ENCODE data around the gene TIMM17A.

DNA sequence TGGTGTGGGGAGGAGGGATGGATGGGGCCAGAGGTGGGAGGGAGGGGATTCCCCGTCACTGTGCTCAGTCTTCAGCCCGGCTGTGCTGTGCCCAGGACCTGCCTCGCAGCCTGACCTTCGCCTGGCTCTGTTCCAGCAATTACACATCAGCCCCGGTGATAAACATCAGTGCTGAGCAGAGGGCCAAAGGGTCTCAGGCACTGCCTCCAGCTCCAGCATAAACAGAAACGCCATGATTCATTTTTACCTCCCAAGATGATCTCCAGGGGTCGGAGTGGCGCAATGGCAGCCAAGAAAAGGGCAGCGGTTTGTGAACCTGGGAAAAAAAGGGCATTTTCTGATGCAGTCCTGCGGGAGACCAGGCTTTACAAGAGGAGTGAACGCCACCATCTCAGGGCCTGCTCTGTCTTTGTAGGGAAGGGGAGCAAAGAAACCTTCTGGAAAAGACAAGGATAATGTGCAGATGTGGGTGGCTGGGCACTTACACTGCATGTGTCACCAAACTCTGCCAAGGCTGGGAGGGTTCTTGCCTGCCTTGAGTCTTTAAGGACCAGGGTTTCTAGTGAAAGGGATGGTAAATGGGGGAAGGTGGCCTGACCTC is 38.6 kb upstream of the TIMM17A start:
- TF ChIP-seq ZNF70 (CRISPR knock-in tag; IDR thresholded peaks at IDR 0.05): no peak
- TF ChIP-seq, protein P1, sequence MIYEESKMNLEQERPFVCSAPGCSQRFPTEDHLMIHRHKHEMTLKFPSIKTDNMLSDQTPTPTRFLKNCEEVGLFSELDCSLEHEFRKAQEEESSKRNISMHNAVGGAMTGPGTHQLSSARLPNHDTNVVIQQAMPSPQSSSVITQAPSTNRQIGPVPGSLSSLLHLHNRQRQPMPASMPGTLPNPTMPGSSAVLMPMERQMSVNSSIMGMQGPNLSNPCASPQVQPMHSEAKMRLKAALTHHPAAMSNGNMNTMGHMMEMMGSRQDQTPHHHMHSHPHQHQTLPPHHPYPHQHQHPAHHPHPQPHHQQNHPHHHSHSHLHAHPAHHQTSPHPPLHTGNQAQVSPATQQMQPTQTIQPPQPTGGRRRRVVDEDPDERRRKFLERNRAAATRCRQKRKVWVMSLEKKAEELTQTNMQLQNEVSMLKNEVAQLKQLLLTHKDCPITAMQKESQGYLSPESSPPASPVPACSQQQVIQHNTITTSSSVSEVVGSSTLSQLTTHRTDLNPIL (CRISPR knock-in tag; IDR thresholded peaks at IDR 0.05; ENCODE audit: low read depth): no peak
- no peak for TF ChIP-seq CSDC2 (CRISPR knock-in tag; IDR thresholded peaks at IDR 0.05)
- no peak for TF ChIP-seq RARB (CRISPR knock-in tag; IDR thresholded peaks at IDR 0.05)
- TF ChIP-seq ARNTL (CRISPR knock-in tag; IDR thresholded peaks at IDR 0.05; ENCODE audit: borderline replicate concordance, low read depth): no peak
- no peak for TF ChIP-seq TOX (CRISPR knock-in tag; IDR thresholded peaks at IDR 0.05; ENCODE audit: borderline replicate concordance)
- TF ChIP-seq, protein P2, sequence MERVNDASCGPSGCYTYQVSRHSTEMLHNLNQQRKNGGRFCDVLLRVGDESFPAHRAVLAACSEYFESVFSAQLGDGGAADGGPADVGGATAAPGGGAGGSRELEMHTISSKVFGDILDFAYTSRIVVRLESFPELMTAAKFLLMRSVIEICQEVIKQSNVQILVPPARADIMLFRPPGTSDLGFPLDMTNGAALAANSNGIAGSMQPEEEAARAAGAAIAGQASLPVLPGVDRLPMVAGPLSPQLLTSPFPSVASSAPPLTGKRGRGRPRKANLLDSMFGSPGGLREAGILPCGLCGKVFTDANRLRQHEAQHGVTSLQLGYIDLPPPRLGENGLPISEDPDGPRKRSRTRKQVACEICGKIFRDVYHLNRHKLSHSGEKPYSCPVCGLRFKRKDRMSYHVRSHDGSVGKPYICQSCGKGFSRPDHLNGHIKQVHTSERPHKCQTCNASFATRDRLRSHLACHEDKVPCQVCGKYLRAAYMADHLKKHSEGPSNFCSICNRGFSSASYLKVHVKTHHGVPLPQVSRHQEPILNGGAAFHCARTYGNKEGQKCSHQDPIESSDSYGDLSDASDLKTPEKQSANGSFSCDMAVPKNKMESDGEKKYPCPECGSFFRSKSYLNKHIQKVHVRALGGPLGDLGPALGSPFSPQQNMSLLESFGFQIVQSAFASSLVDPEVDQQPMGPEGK (CRISPR knock-in tag; IDR thresholded peaks at IDR 0.05; ENCODE audit: borderline replicate concordance): no peak
- no peak for TF ChIP-seq ISL1 (CRISPR knock-in tag; IDR thresholded peaks at IDR 0.05)
- no peak for TF ChIP-seq ZFP3 (CRISPR knock-in tag; IDR thresholded peaks at IDR 0.05)
- TF ChIP-seq OSR1 (CRISPR knock-in tag; IDR thresholded peaks at IDR 0.05): no peak
- TF ChIP-seq ZNF8 (CRISPR knock-in tag; IDR thresholded peaks at IDR 0.05): no peak
- TF ChIP-seq BACH2 (CRISPR knock-in tag; IDR thresholded peaks at IDR 0.05; ENCODE audit: borderline replicate concordance): no peak
- TF ChIP-seq, protein P3, sequence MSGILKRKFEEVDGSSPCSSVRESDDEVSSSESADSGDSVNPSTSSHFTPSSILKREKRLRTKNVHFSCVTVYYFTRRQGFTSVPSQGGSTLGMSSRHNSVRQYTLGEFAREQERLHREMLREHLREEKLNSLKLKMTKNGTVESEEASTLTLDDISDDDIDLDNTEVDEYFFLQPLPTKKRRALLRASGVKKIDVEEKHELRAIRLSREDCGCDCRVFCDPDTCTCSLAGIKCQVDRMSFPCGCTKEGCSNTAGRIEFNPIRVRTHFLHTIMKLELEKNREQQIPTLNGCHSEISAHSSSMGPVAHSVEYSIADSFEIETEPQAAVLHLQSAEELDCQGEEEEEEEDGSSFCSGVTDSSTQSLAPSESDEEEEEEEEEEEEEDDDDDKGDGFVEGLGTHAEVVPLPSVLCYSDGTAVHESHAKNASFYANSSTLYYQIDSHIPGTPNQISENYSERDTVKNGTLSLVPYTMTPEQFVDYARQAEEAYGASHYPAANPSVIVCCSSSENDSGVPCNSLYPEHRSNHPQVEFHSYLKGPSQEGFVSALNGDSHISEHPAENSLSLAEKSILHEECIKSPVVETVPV (CRISPR knock-in tag; IDR thresholded peaks at IDR 0.05): no peak
- no peak for TF ChIP-seq ZC3H10 (CRISPR knock-in tag; IDR thresholded peaks at IDR 0.05)

Measured in SK-N-SH treated with all-trans-retinoic acid at 6 μM for 48 hours (cell line).